Kidney (tissue), 14 donors: ENCODE data around the gene HOXD3. TPM values are rescaled to one million over a fixed set of nuclear protein-coding genes. Genes with fewer than 3 reads are reported as not detected.

Source experiments
- DNase-seq, 5 donors: peaks; one replicate each; pipeline ENCODE4 v3.0.0-alpha.2; 2013 to 2020
- FAIRE-seq: peaks from 2 replicates; lab custom pipeline; 2012; peaks lifted over from hg19 to GRCh38; lab: Jason Lieb, UNC
- H3K27ac ChIP-seq, 2 donors: one replicate each; pipeline ENCODE4 v1.7.0; 2013; ENCODE audit warnings: low read depth in 2 of 2, low read length in 2 of 2, inconsistent platforms in 1 of 2
- H3K27me3 ChIP-seq: one replicate; pipeline ENCODE4 v1.7.1; 2013; ENCODE audit warnings: low read length, inconsistent platforms; ENCODE audit not compliant: control insufficient read depth, insufficient read depth
- H3K36me3 ChIP-seq, 3 donors: one replicate each; pipeline versions ENCODE4 v1.7.0 to v1.7.1; 2013; ENCODE audit warnings: low read length in 3 of 3, control low read depth in 1 of 3, inconsistent platforms in 1 of 3; ENCODE audit not compliant: insufficient read depth in 3 of 3, control insufficient read depth in 2 of 3
- H3K4me1 ChIP-seq, 3 donors: one replicate each; pipeline versions ENCODE4 v1.7.0 to v1.7.1; 2013; ENCODE audit warnings: low read length in 3 of 3, inconsistent platforms in 1 of 3, low read depth in 1 of 3; ENCODE audit not compliant: control insufficient read depth in 2 of 3, insufficient read depth in 2 of 3
- H3K4me3 ChIP-seq, 3 donors: one replicate each; pipeline versions ENCODE4 v1.7.0 to v1.8.1; 2013; ENCODE audit warnings: low read length in 3 of 3, control low read depth in 1 of 3, inconsistent platforms in 1 of 3
- H3K9ac ChIP-seq, 3 donors: one replicate each; pipeline versions ENCODE4 v1.7.0 to v1.7.1; 2013; ENCODE audit warnings: low read length in 3 of 3, control low read depth in 1 of 3, inconsistent platforms in 1 of 3
- H3K9me3 ChIP-seq, 3 donors: one replicate each; pipeline versions ENCODE4 v1.7.0 to v1.7.1; 2013; ENCODE audit warnings: low read length in 3 of 3, control low read depth in 1 of 3, inconsistent platforms in 1 of 3; ENCODE audit not compliant: control insufficient read depth in 2 of 3, insufficient read depth in 1 of 3
- CTCF ChIP-seq: IDR thresholded peaks from 3 replicates; pipeline ENCODE4 v1.5.1; 2012; ENCODE audit warnings: mild to moderate bottlenecking, moderate library complexity, borderline replicate concordance; ENCODE audit not compliant: insufficient read depth; ENCODE audit errors: extremely low read depth
- intact Hi-C: fragments of 100-400 bp; cut with DNase I; formaldehyde crosslinking; loops from one replicate; pipeline ENCODE4 v1.11.1; 2022
- polyA plus RNA-seq: library from polyadenylated mRNA; stranded (reverse); fragments of 350-450 nt; fragmentation: Illumina TruSeq; extraction: RNeasy Lipid Tissue Mini Kit (QIAGEN cat#74804); gene quantifications from one replicate; pipeline ENCODE4 v1.2.3, GENCODE V29; 2014; ENCODE audit warnings: low read depth, low replicate concordance; ENCODE audit not compliant: insufficient read depth
- total RNA-seq: library from RNA; stranded (reverse); fragmentation: NEBNext Ultra II Directional; extraction: Animal tissue kit (Norgen Biotek cat#: 25700); gene quantifications from one replicate; pipeline ENCODE4 v1.2.1, GENCODE V29; 2021
- donor health status: control.
- donor health status: control.
- donor health status: control.
- donor health status: control.
- donor health status: control.
- donor health status: DM: yes; HTN: yes; CAD: no.
- donor health status: Normal renal cell carcinoma (clear cell type).

HOXD3 gene
- total and polyA plus RNA-seq, 2 donors from 2014 or later, result 16.9 to 29.3 TPM

- no peak for FAIRE-seq
- peak overlapping the region; percentile 93 to 94 for H3K27ac ChIP-seq
Observed at GRCh38 chr2:176117823-176118371, 39.2 kb upstream of the HOXD3 start.

GRCh38 chr2:176118601-176119339 lies 38.3 kb upstream of the HOXD3 start:
- peaks cover 0 to 15% (median 2%) of the 10 kb centered on the region in 3 donors for H3K4me1 ChIP-seq
- intact Hi-C loops, result no loop called here
- FAIRE-seq (no peak), DNase-seq (peak; percentile 90 to 97 (median 91))
- H3K27me3 ChIP-seq, result no peaks in the 10 kb centered on the region
- peak overlapping the region; percentile 93 to 94 for H3K27ac ChIP-seq
- no peaks in the 10 kb centered on the region for H3K9me3 ChIP-seq
- peak; percentile 56 for TF ChIP-seq CTCF
- H3K36me3 ChIP-seq, result peaks cover 0 to 8% (median 0%) of the 10 kb centered on the region in 3 donors
- peak overlapping the region; percentile 59 to 97 (median 62) for H3K9ac ChIP-seq
- peak overlapping the region; percentile 62 to 89 (median 69) for H3K4me3 ChIP-seq

More at GRCh38 chr2:176117823-176118371, 39.2 kb upstream of the HOXD3 start:
- Histone ChIP-seq H3K9ac (peak overlapping the region; percentile 59 to 97 (median 62)), H3K36me3 (peaks cover 0 to 8% (median 0%) of the 10 kb centered on the region in 3 donors), H3K27me3 (no peaks in the 10 kb centered on the region), H3K4me3 (peak overlapping the region; percentile 62 to 89 (median 69)), H3K4me1 (peaks cover 0 to 15% (median 2%) of the 10 kb centered on the region in 3 donors), H3K9me3 (no peaks in the 10 kb centered on the region)
- peak in 1 of 5 donors; percentile 33 for DNase-seq
- TF ChIP-seq CTCF, result no peak
- intact Hi-C loops, result no loop called here

- intact Hi-C loops, result loop anchor here (10.0 kb wide), 2 partner anchors 524 to 1034 kb away; no protein-coding TSS in a partner anchor
- TF ChIP-seq CTCF, result no peak
- DNase-seq, result peak in 4 of 5 donors; percentile 47 to 88 (median 66)
- Histone ChIP-seq H3K36me3 (peaks cover 0 to 8% (median 0%) of the 10 kb centered on the region in 3 donors), H3K27me3 (no peaks in the 10 kb centered on the region), H3K27ac (peak overlapping the region; percentile 91 to 95), H3K9ac (peak overlapping the region; percentile 59 to 97 (median 60)), H3K4me3 (peak overlapping the region; percentile 5 to 89 (median 72)), H3K9me3 (no peaks in the 10 kb centered on the region), H3K4me1 (peaks cover under 1 to 15% (median 6%) of the 10 kb centered on the region in 3 donors)
- no peak for FAIRE-seq
Observed at GRCh38 chr2:176120364-176121189, 36.5 kb upstream of the HOXD3 start.
